ENCODE measurements around the gene P3H1. TPM values are rescaled to one million over a fixed set of nuclear protein-coding genes. Genes with fewer than 3 reads are reported as not detected.

The P3H1 gene
- total RNA-seq, 4 donors from 2014 or later = 3.0 to 7.0 (median 5.6) TPM

- intact Hi-C loops (cut with DNase I; ENCODE audit: low total_unique reads) (loop anchor here (10.0 kb wide), 1 partner anchor 599 kb away; no protein-coding TSS in a partner anchor), in situ Hi-C loops (cut with MboI; ENCODE audit: low sequenced_read_pairs in 4 of 4) (loop anchor here in 3 of 4 donors (10.0 to 25.0 kb wide), 4 partner anchors 159 to 606 kb away; no protein-coding TSS in a partner anchor)
- no peak for DNase-seq
- Histone ChIP-seq H3K4me1 (no peaks in the 10 kb centered on the region), H3K36me3 (peaks cover 0 to 28% of the 10 kb centered on the region in 2 donors), H3K27ac (no peak overlapping the region), H3K9me3 (no peaks in the 10 kb centered on the region), H3K4me3 (no peak overlapping the region), H3K27me3 (no peaks in the 10 kb centered on the region)
- no peak for ATAC-seq
- TF ChIP-seq CTCF (IDR thresholded peaks at IDR 0.05 in 4 of 5, conservative IDR thresholded peaks at IDR 0.05 in 1 of 5) = no peak
- no peak for TF ChIP-seq POLR2A (IDR thresholded peaks at IDR 0.05)
Observed at GRCh38 chr1:42743317-42744147, 23.3 kb downstream of the P3H1 start.

GRCh38 chr1:42742617-42743316 is 24.1 kb downstream of the P3H1 start:
- no peak for DNase-seq
- Histone ChIP-seq H3K36me3 (peaks cover 0 to 20% of the 10 kb centered on the region in 2 donors), H3K4me3 (no peak overlapping the region), H3K27ac (no peak overlapping the region), H3K27me3 (no peaks in the 10 kb centered on the region), H3K4me1 (no peaks in the 10 kb centered on the region), H3K9me3 (no peaks in the 10 kb centered on the region)
- ATAC-seq = no peak
- intact Hi-C loops (cut with DNase I; ENCODE audit: low total_unique reads) = loop anchor here (10.0 kb wide), 1 partner anchor 598 kb away; no protein-coding TSS in a partner anchor
- TF ChIP-seq CTCF (IDR thresholded peaks at IDR 0.05 in 4 of 5, conservative IDR thresholded peaks at IDR 0.05 in 1 of 5) = no peak
- no peak for TF ChIP-seq POLR2A (IDR thresholded peaks at IDR 0.05)
- in situ Hi-C loops (cut with MboI; ENCODE audit: low sequenced_read_pairs in 4 of 4) = loop anchor here in 3 of 4 donors (10.0 to 25.0 kb wide), 4 partner anchors 158 to 605 kb away; no protein-coding TSS in a partner anchor

GRCh38 chr1:42742141-42742540 is 24.7 kb downstream of the P3H1 start:
- intact Hi-C loops (cut with DNase I; ENCODE audit: low total_unique reads) (loop anchor here (10.0 kb wide), 1 partner anchor 597 kb away; no protein-coding TSS in a partner anchor), in situ Hi-C loops (cut with MboI; ENCODE audit: low sequenced_read_pairs in 4 of 4) (loop anchor here in 3 of 4 donors (10.0 to 25.0 kb wide), 4 partner anchors 157 to 605 kb away; no protein-coding TSS in a partner anchor)
- DNase-seq (no peak), ATAC-seq (no peak)
- no peaks in the 10 kb centered on the region for H3K9me3 ChIP-seq
- H3K27ac ChIP-seq = no peak overlapping the region
- no peaks in the 10 kb centered on the region for H3K4me1 ChIP-seq
- no peaks in the 10 kb centered on the region for H3K27me3 ChIP-seq
- no peak for TF ChIP-seq POLR2A (IDR thresholded peaks at IDR 0.05)
- no peak for TF ChIP-seq CTCF (IDR thresholded peaks at IDR 0.05 in 4 of 5, conservative IDR thresholded peaks at IDR 0.05 in 1 of 5)
- no peak overlapping the region for H3K4me3 ChIP-seq
- H3K36me3 ChIP-seq = peaks cover 0 to 14% of the 10 kb centered on the region in 2 donors

- Histone ChIP-seq H3K27me3 (no peaks in the 10 kb centered on the region), H3K27ac (no peak overlapping the region), H3K9me3 (no peaks in the 10 kb centered on the region), H3K4me3 (no peak overlapping the region), H3K4me1 (no peaks in the 10 kb centered on the region), H3K36me3 (peaks cover 0 to 12% of the 10 kb centered on the region in 2 donors)
- TF ChIP-seq CTCF (IDR thresholded peaks at IDR 0.05 in 4 of 5, conservative IDR thresholded peaks at IDR 0.05 in 1 of 5) (no peak), POLR2A (IDR thresholded peaks at IDR 0.05) (no peak)
- DNase-seq (no peak), ATAC-seq (no peak)
- intact Hi-C loops (cut with DNase I; ENCODE audit: low total_unique reads) (loop anchor here (10.0 kb wide), 1 partner anchor 597 kb away; no protein-coding TSS in a partner anchor), in situ Hi-C loops (cut with MboI; ENCODE audit: low sequenced_read_pairs in 4 of 4) (loop anchor here in 3 of 4 donors (10.0 to 25.0 kb wide), 4 partner anchors 157 to 604 kb away; no protein-coding TSS in a partner anchor)
Observed at GRCh38 chr1:42741706-42742105, 25.1 kb downstream of the P3H1 start.

All from gastrocnemius medialis (tissue), 4 donors.